Measurements from ENCODE around the gene MMAA. TPM values are rescaled to one million over a fixed set of nuclear protein-coding genes. Genes with fewer than 3 reads are reported as not detected.

Gene MMAA
- total RNA-seq, 1 experiment from 2014 or later: 2.2 TPM

- in situ Hi-C loops (cut with HindIII; ENCODE audit: low pct_unique_long_range_greater_than_20kb, low sequenced_read_pairs) (no loop called here), intact Hi-C loops (cut with micrococcal nuclease; ENCODE audit: unreplicated experiment) (no loop called here)
- peaks cover 6% of the 10 kb centered on the region; the same call in 1 of the 2 replicates for H3K4me1 ChIP-seq (ENCODE audit: control insufficient read depth, insufficient read depth, low read length)
- POLR2A ChIA-PET: no interaction called here
- H3K36me3 ChIP-seq (ENCODE audit: control insufficient read depth, insufficient read depth, low read length): no peaks in the 10 kb centered on the region; the same call in 1 of the 2 replicates
- ATAC-seq: no peak
- H3K4me3 ChIP-seq (ENCODE audit: low read depth in 2 of 2, low read length in 2 of 2): no peak overlapping the region
- BruUV-seq (replicated peaks): no TSS peak
- no peaks in the 10 kb centered on the region for H3K27me3 ChIP-seq (ENCODE audit: control insufficient read depth, insufficient read depth, low read length)
- no peaks in the 10 kb centered on the region for H3K9me3 ChIP-seq (ENCODE audit: control insufficient read depth, insufficient read depth, low read depth, low read length)
- DNase-seq (ENCODE audit: low read depth, low spot score): no peak
- no peak overlapping the region for H3K27ac ChIP-seq (ENCODE audit: low read length)
- CTCF ChIA-PET: no interaction called here
- TF ChIP-seq POLR2AphosphoS5 (IDR thresholded peaks at IDR 0.05; ENCODE audit: low read depth, low read length): no peak
- no peak for TF ChIP-seq SIN3A (IDR thresholded peaks at IDR 0.05; ENCODE audit: borderline replicate concordance, insufficient read depth, low read depth, low read length)
- no peak for TF ChIP-seq TCF7L2 (IDR thresholded peaks at IDR 0.05; ENCODE audit: low read depth, low read length)
- no peak for TF ChIP-seq REST (IDR thresholded peaks at IDR 0.05; ENCODE audit: insufficient read depth in 1 of 2, low read depth in 2 of 2, low read length in 1 of 2)
- no peak for TF ChIP-seq CTCF (IDR thresholded peaks at IDR 0.05)
Measured at GRCh38 chr4:145623831-145624230, 4.6 kb downstream of the MMAA start.

GRCh38 chr4:145625677-145626622, 6.8 kb downstream of the MMAA start:
- Histone ChIP-seq H3K4me1 (ENCODE audit: control insufficient read depth, insufficient read depth, low read length) (no peaks in the 10 kb centered on the region), H3K36me3 (ENCODE audit: control insufficient read depth, insufficient read depth, low read length) (no peaks in the 10 kb centered on the region), H3K27ac (ENCODE audit: low read length) (no peak overlapping the region), H3K27me3 (ENCODE audit: control insufficient read depth, insufficient read depth, low read length) (no peaks in the 10 kb centered on the region), H3K9me3 (ENCODE audit: control insufficient read depth, insufficient read depth, low read depth, low read length) (no peaks in the 10 kb centered on the region), H3K4me3 (ENCODE audit: low read depth in 2 of 2, low read length in 2 of 2) (no peak overlapping the region)
- ChIA-PET POLR2A (no interaction called here), CTCF (no interaction called here)
- DNase-seq (ENCODE audit: low read depth, low spot score) (no peak), ATAC-seq (no peak)
- TF ChIP-seq POLR2AphosphoS5 (IDR thresholded peaks at IDR 0.05; ENCODE audit: low read depth, low read length) (no peak), REST (IDR thresholded peaks at IDR 0.05; ENCODE audit: insufficient read depth in 1 of 2, low read depth in 2 of 2, low read length in 1 of 2) (no peak), TCF7L2 (IDR thresholded peaks at IDR 0.05; ENCODE audit: low read depth, low read length) (no peak), CTCF (IDR thresholded peaks at IDR 0.05) (no peak), SIN3A (IDR thresholded peaks at IDR 0.05; ENCODE audit: borderline replicate concordance, insufficient read depth, low read depth, low read length) (no peak)
- intact Hi-C loops (cut with micrococcal nuclease; ENCODE audit: unreplicated experiment) (no loop called here), in situ Hi-C loops (cut with HindIII; ENCODE audit: low pct_unique_long_range_greater_than_20kb, low sequenced_read_pairs) (no loop called here)
- BruUV-seq (replicated peaks): no TSS peak
